Ramos (cell line): Measurements from ENCODE around the gene ZNF784.

Source experiments
- in situ Hi-C: fragments of 300-500 bp; cut with MboI; formaldehyde crosslinking; loops from one replicate; pipeline ENCODE4 v1.14.3; 2022; ENCODE audit warnings: low sequenced_read_pairs; ENCODE audit not compliant: unreplicated experiment

The ZNF784 gene

DNA sequence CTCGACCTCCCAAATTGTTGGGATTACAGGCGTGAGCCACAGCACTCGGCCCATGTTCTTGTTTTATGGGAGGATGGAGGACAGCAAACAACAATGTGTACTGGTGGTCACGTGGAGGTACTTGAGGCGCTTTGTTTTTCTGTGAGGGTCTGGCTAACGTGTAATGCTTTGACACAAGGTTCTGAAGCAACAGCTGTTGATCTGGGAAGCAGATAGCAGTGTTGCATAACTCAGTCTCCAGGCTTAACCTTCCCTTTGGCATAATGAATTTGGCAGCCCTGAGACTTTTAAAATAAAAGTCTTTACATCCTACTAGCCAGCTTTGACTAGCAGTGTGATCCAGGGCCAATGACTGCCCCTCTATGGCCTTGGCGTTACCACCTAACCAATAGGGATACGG is 9.5 kb upstream of the ZNF784 start:
- in situ Hi-C loops: loop anchor here (25.0 kb wide), 1 partner anchor 347 kb away; the partner anchor contains the start of genes BRSK1 and HSPBP1

GRCh38 chr19:55632463-55632834 is 8.1 kb upstream of the ZNF784 start:
- in situ Hi-C loops: loop anchor here (25.0 kb wide), 1 partner anchor 345 kb away; the partner anchor contains the start of genes BRSK1 and HSPBP1

GRCh38 chr19:55626350-55626749 is 2.0 kb upstream of the ZNF784 start:
- in situ Hi-C loops: loop anchor here (5.0 to 25.0 kb wide), 2 partner anchors 109 to 339 kb away; partner anchors contain the start of genes BRSK1 and HSPBP1

- in situ Hi-C loops: loop anchor here (5.0 to 25.0 kb wide), 2 partner anchors 108 to 338 kb away; partner anchors contain the start of genes BRSK1 and HSPBP1
Observed at GRCh38 chr19:55625004-55625326, 599 bp upstream of the ZNF784 start.

DNA sequence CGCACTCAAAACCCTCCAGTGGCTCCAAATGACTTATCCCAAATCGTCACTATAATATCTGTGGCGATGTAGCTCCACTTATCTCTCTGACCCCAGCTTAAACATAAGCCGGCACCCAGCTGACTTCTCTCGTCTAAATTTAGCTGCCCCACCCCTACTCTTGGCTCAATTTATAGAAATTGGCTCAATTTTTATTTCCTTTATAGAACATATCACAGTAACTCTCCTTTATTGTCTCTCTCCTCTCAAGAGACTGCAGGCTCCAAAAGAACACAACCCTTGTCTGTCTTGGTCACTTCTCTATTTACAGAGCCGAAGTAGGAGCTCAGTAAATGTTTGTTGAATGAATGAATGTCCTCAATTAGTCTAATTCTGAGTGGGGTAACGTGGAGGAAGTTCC is 805 bp downstream of the ZNF784 start:
- in situ Hi-C loops: no loop called here

DNA sequence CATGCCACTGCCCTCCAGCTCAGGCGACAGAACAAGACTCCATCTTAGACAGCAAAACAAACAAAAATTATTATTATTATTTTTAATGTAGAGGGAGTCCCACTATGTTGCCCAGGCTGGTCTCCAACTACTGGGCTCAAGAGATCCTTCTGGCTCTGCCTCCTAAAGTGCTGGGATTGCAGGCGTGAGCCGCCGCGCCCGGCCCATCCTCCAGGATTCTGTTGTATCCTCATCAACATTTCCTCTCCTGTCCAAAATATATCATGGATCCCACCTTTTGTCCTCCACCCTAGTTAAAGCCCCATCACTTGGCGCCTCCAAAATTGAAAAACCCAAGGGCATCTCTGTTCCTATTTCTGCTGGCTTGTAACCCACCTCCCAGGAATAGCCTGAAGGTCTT is 1.2 kb downstream of the ZNF784 start:
- in situ Hi-C loops: no loop called here

GRCh38 chr19:55622242-55622969 is 2.0 kb downstream of the ZNF784 start:
- in situ Hi-C loops: no loop called here

- in situ Hi-C loops: no loop called here
Observed at GRCh38 chr19:55621673-55622231, 2.6 kb downstream of the ZNF784 start.

DNA sequence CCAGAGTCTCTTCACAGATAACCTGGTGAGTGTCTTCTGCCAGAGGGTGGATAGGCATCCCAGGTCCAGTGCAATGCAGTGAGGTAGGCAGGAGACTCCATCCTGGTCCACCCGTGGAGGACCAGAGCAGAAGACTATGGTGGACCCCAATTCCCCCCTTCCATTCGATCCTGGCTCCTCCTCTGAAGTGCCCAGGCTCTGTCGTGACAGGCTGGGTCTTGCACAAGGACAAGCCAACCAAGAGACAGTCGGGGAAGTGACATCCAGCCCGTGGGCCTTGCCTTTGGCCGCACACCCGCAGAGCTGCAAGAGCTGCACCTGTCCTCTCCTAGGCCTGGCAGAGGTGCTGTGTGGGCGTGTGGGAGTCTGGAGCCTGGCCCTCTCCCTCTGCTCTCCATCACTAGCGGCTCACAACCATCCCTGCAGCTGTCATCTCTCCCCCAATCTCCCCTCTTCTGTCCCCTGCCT is 3.1 kb downstream of the ZNF784 start:
- in situ Hi-C loops: no loop called here

DNA sequence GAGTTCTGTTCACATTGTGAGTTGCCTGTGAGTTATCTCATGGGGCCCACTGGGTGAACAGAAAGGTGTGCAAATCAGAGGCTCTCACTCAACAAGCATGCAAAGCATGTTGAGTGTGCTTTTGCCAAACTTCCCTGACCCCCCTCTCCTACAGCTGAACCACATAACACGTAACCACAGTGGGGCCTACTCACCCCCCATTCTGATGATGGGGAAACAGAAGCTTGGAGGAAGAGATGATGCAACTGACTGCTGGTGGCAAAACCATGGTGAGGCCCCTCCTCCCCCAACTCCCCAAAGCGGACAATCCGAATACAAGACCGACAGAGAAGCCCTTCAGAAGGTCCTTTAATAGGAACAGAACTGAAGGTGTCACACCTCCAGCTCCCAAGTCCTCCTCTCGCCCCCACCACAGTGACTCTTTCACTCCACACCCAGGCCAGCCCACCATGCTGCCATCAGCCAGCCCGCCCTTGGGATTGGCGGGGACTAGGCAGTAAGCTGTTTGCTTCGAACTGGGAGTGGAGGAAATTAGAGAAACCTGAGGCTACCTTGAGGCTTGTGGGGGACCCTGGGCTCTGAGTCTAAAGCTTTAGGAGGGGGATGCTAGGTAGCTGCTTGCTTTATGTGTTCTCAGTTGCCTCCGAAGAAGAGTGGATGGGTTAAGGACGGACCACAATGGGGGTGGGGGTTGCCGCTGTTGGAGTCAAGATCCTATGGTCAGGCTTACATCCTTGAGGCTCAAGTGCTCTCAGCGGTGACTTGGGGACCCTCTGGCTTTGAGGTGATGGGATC is 3.8 kb downstream of the ZNF784 start:
- in situ Hi-C loops: no loop called here

DNA sequence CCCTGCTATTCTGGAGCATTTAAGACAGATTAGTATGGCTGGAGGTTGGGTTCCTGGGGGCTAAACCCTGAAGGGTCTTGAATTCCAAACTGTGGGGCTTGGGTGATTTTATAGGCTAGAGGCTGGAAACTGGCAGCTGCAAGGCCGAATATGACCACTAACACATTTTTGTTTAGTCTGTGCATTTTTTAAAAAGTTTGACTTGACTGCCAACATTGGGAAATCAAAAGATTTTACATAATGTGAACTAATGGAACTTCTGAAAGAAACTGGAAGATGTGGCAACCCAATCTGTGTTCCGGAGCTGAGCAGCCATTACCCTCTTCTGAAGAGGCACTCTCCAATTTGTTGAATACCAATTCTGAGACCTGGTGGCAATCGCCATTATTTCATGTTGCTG is 5.1 kb downstream of the ZNF784 start:
- in situ Hi-C loops: no loop called here

- in situ Hi-C loops: no loop called here
Observed at GRCh38 chr19:55618426-55618825, 5.9 kb downstream of the ZNF784 start.

GRCh38 chr19:55617426-55617825 is 6.9 kb downstream of the ZNF784 start:
- in situ Hi-C loops: no loop called here

DNA sequence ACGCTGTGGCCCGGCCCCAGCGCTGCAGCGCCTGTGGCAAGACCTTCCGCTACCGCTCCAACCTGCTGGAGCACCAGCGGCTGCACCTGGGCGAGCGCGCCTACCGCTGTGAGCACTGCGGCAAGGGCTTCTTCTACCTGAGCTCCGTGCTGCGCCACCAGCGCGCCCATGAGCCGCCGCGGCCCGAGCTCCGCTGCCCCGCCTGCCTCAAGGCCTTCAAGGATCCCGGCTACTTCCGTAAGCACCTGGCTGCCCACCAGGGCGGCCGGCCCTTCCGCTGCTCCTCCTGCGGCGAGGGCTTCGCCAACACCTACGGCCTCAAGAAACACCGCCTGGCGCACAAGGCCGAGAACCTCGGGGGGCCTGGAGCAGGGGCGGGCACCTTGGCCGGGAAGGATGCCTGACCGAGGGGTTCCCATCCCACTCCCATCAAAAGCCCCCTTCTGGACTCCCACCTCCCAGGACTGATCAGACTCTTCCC is 7.9 kb downstream of the ZNF784 start:
- in situ Hi-C loops: no loop called here

- in situ Hi-C loops: no loop called here
Observed at GRCh38 chr19:55615543-55616394, 8.6 kb downstream of the ZNF784 start.

GRCh38 chr19:55614711-55615542 is 9.4 kb downstream of the ZNF784 start:
- in situ Hi-C loops: no loop called here

DNA sequence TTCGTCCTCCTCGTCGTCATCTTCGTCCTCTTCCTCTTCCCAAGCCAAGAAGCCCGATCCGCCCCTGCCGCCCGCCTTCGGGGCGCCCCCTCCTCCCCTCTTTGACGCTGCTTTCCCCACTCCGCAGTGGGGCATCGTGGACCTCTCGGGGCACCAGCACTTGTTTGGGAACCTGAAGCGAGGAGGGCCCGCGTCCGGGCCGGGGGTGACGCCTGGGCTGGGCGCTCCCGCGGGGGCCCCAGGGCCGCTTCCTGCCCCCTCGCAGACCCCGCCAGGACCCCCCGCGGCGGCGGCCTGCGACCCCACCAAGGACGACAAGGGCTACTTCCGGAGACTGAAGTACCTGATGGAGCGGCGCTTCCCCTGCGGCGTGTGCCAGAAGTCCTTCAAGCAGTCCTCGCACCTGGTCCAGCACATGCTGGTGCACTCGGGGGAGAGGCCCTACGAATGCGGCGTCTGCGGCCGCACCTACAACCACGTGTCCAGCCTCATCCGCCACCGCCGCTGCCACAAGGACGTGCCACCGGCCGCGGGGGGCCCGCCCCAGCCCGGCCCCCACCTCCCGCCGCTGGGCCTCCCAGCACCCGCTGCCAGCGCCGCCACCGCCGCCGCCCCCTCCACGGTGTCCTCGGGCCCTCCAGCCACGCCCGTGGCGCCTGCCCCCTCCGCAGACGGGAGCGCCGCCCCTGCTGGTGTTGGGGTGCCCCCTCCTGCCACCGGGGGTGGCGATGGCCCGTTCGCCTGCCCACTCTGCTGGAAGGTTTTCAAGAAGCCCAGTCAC is 10.2 kb downstream of the ZNF784 start:
- in situ Hi-C loops: no loop called here

DNA sequence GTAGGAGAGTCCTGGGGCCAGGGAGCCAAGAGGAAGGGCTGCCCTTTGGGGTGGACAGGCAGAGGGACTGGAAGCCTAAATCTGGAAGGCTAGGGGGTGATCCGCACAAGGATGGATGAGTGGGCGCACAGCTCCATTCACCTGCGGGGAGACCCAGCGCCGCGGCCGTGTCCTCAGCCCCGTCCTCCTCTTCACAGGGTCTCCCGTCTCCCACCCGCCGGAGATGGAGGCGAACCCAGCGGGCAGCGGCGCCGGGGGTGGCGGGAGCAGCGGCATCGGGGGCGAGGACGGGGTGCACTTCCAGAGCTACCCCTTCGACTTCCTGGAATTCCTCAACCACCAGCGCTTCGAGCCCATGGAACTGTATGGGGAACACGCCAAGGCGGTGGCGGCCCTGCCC is 11.0 kb downstream of the ZNF784 start:
- in situ Hi-C loops: no loop called here
